Keratinocyte (primary cell): ENCODE measurements around the gene MTUS2. TPM values are rescaled to one million over a fixed set of nuclear protein-coding genes. Genes with fewer than 3 reads are reported as not detected.

Source experiments
- DNase-seq: peaks from one replicate; pipeline ENCODE4 v3.0.0-alpha.2; 2011; ENCODE audit warnings: low read depth, missing footprints, low spot score
- FAIRE-seq: peaks from 2 replicates; lab custom pipeline; 2011; peaks lifted over from hg19 to GRCh38; lab: Jason Lieb, UNC
- H2AFZ ChIP-seq: 2 replicates; pipeline ENCODE4 v1.6.0; 2012; ENCODE audit warnings: low read length, control low read depth, inconsistent platforms; ENCODE audit not compliant: control insufficient read depth
- H3K27ac ChIP-seq: 2 replicates; pipeline ENCODE4 v1.5.1; 2011; ENCODE audit warnings: low read length; ENCODE audit not compliant: control insufficient read depth, insufficient read depth
- H3K27me3 ChIP-seq: 3 replicates; pipeline ENCODE4 v1.6.0; 2011; ENCODE audit warnings: low read length; ENCODE audit not compliant: control insufficient read depth, insufficient read depth; ENCODE audit errors: extremely low read depth
- H3K36me3 ChIP-seq, 2 experiments: 2 replicates in 1 of 2; 3 replicates in 1 of 2; pipeline ENCODE4 v1.5.1; 2011; ENCODE audit warnings: low read length in 2 of 2, mild to moderate bottlenecking in 1 of 2; ENCODE audit not compliant: control insufficient read depth in 2 of 2, insufficient read depth in 2 of 2; ENCODE audit errors: extremely low read depth in 1 of 2
- H3K4me1 ChIP-seq: 3 replicates; pipeline ENCODE4 v1.5.1; 2011; ENCODE audit warnings: low read length; ENCODE audit not compliant: control insufficient read depth, insufficient read depth; ENCODE audit errors: extremely low read depth
- H3K4me2 ChIP-seq: 3 replicates; pipeline ENCODE4 v1.6.0; 2011; ENCODE audit warnings: low read depth, low read length; ENCODE audit not compliant: control insufficient read depth, insufficient read depth; ENCODE audit errors: extremely low read depth
- H3K4me3 ChIP-seq, 3 experiments: fragments of 200-600 bp in 1 of 3; sonication (generic) in 1 of 3; 2 replicates in 2 of 3; 3 replicates in 1 of 3; pipeline ENCODE4 v1.5.1; 2011 to 2016; ENCODE audit warnings: low read length in 3 of 3, mild to moderate bottlenecking in 3 of 3, control low read depth in 2 of 3, inconsistent platforms in 1 of 3, low read depth in 1 of 3, mixed read lengths in 1 of 3, mixed run types in 1 of 3, moderate library complexity in 1 of 3; ENCODE audit not compliant: control insufficient read depth in 2 of 3, insufficient read depth in 2 of 3; ENCODE audit errors: extremely low read depth in 1 of 3
- H3K79me2 ChIP-seq: 2 replicates; pipeline ENCODE4 v1.6.0; 2012; ENCODE audit warnings: low read length; ENCODE audit not compliant: control insufficient read depth, insufficient read depth
- H3K9ac ChIP-seq: 3 replicates; pipeline ENCODE4 v1.6.0; 2011; ENCODE audit warnings: low read length; ENCODE audit not compliant: control insufficient read depth, insufficient read depth; ENCODE audit errors: extremely low read depth
- H3K9me1 ChIP-seq: 3 replicates; pipeline ENCODE4 v1.6.0; 2011; ENCODE audit warnings: low read length; ENCODE audit not compliant: control insufficient read depth, insufficient read depth; ENCODE audit errors: extremely low read depth
- H3K9me3 ChIP-seq: 2 replicates; pipeline ENCODE4 v1.5.1; 2012; ENCODE audit warnings: low read depth, low read length; ENCODE audit not compliant: control insufficient read depth
- H4K20me1 ChIP-seq: 3 replicates; pipeline ENCODE4 v1.6.0; 2011; ENCODE audit warnings: low read length; ENCODE audit not compliant: control insufficient read depth, insufficient read depth; ENCODE audit errors: extremely low read depth
- EZH2 ChIP-seq: IDR thresholded peaks from one replicate; pipeline ENCODE4 v1.6.1; 2012; ENCODE audit warnings: inconsistent platforms, mild to moderate bottlenecking, low read length, moderate library complexity
- dilution Hi-C: fragments of 300-500 bp; cut with MboI; formaldehyde crosslinking; loops from one replicate; pipeline ENCODE4 v1.7.0; 2020; ENCODE audit warnings: low sequenced_read_pairs; ENCODE audit not compliant: extremely low pct_ligation_motif_present
- polyA plus RNA-seq, 5 experiments: library from polyadenylated mRNA; depleted of rRNA in 3 of 5; stranded (reverse) in 3 of 5; stranded (forward) in 1 of 5; unstranded in 1 of 5; fragments of >200 nt; gene quantifications; 1 replicate in 1 of 5; 2 replicates in 3 of 5; 3 replicates in 1 of 5; pipeline versions ENCODE4 v1.2.1 to v1.2.3, GENCODE V29; 2011 to 2012; ENCODE audit warnings: missing spikeins in 2 of 5, low read depth in 1 of 5, low replicate concordance in 1 of 5
- TF ChIP-seq, protein P1 (sequence below), 3 experiments: IDR thresholded peaks in 1 of 3; conservative IDR thresholded peaks in 1 of 3; optimal IDR thresholded peaks in 1 of 3; 2 replicates in 2 of 3; 3 replicates in 1 of 3; pipeline versions ENCODE3 to v1.5.1; 2011; ENCODE audit warnings: low read length in 3 of 3, mild to moderate bottlenecking in 3 of 3, moderate library complexity in 2 of 3, control low read depth in 1 of 3, inconsistent platforms in 1 of 3; ENCODE audit not compliant: insufficient read depth in 2 of 3; ENCODE audit errors: extremely low read depth in 1 of 3

The MTUS2 gene
- polyA plus RNA-seq, 1 donor (not counting 4 experiments of a cell fraction or from before 2014, with no cell fraction given) = 0.17 TPM

DNA sequence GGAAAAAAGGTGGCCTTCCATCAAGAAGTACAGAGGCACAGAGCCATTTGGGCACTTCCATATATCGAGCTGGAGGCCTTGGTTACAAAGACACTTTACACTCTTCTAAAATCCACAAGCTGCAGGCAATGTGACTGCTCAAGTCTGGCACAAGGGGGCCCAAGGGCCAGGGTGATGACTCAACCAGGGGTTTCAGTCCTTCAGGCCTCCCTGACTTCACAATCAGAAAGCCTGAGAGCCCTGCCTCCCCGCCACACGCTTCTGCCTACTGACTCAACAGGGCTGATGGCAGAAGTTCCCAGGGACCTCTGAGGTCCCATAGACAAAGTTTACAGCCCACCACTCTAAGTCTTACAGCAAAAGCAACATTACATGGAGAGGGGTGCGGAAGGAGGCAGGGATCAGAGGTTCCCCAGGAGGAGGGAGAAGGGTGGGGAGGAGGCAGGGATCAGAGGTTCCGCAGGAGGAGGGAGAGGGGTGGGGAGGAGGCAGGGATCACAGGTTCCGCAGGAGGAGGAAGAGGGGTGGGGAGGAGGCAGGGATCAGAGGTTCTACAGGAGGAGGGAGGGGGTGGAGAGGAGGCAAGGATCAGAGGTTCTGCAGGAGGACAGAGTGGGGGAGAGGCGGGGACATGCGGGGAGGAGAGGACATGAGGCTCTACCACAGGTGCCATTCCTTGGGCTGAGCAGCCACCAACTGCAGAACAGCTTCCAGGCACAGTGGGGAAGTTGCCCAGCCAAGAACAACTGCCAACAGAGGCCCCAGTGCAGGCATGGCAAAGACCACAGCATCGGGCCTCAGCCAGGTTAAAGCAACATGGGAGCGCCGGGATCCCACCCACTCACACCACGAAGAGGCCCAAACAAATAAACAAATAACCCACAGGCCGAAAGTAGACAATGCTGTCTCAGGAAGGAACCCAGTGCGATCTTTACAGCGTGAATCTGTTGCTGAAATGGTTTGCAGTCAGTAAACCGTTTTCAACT lies 723.4 kb downstream of the MTUS2 start:
- no peak overlapping the region for H3K9ac ChIP-seq
- H3K9me1 ChIP-seq = peaks cover 4% of the 10 kb centered on the region
- no peaks in the 10 kb centered on the region for H3K9me3 ChIP-seq
- dilution Hi-C loops = no loop called here
- peaks cover 31 to 32% of the 10 kb centered on the region in 2 experiments for H3K36me3 ChIP-seq
- peaks cover 22% of the 10 kb centered on the region for H4K20me1 ChIP-seq
- no peak overlapping the region for H3K4me3 ChIP-seq
- FAIRE-seq = no peak
- no peak overlapping the region for H2AFZ ChIP-seq
- peaks cover 1% of the 10 kb centered on the region for H3K4me1 ChIP-seq
- no peaks in the 10 kb centered on the region for H3K27me3 ChIP-seq
- no peak for DNase-seq
- TF ChIP-seq EZH2 = no peak
- TF ChIP-seq, protein P1, sequence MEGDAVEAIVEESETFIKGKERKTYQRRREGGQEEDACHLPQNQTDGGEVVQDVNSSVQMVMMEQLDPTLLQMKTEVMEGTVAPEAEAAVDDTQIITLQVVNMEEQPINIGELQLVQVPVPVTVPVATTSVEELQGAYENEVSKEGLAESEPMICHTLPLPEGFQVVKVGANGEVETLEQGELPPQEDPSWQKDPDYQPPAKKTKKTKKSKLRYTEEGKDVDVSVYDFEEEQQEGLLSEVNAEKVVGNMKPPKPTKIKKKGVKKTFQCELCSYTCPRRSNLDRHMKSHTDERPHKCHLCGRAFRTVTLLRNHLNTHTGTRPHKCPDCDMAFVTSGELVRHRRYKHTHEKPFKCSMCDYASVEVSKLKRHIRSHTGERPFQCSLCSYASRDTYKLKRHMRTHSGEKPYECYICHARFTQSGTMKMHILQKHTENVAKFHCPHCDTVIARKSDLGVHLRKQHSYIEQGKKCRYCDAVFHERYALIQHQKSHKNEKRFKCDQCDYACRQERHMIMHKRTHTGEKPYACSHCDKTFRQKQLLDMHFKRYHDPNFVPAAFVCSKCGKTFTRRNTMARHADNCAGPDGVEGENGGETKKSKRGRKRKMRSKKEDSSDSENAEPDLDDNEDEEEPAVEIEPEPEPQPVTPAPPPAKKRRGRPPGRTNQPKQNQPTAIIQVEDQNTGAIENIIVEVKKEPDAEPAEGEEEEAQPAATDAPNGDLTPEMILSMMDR (optimal IDR thresholded peaks at IDR 0.05 in 1 of 3, IDR thresholded peaks at IDR 0.05 in 1 of 3, conservative IDR thresholded peaks at IDR 0.05 in 1 of 3; ENCODE audit: extremely low read depth in 1 of 3, insufficient read depth in 2 of 3, low read length in 3 of 3) = no peak
- no peak overlapping the region for H3K27ac ChIP-seq
- peaks cover 97% of the 10 kb centered on the region for H3K79me2 ChIP-seq
- H3K4me2 ChIP-seq = no peak overlapping the region

GRCh38 chr13:29545988-29546387 lies 725.8 kb downstream of the MTUS2 start:
- Histone ChIP-seq H4K20me1 (peaks cover 20% of the 10 kb centered on the region), H3K79me2 (peaks cover 97% of the 10 kb centered on the region), H3K4me1 (no peaks in the 10 kb centered on the region), H3K9me1 (peaks cover 4% of the 10 kb centered on the region), H3K9me3 (no peaks in the 10 kb centered on the region), H3K4me3 (no peak overlapping the region), H2AFZ (no peak overlapping the region), H3K27me3 (no peaks in the 10 kb centered on the region), H3K27ac (no peak overlapping the region), H3K36me3 (peaks cover 39 to 45% of the 10 kb centered on the region in 2 experiments), H3K4me2 (no peak overlapping the region), H3K9ac (no peak overlapping the region)
- FAIRE-seq = no peak
- TF ChIP-seq EZH2 = no peak
- TF ChIP-seq, protein P1 (optimal IDR thresholded peaks at IDR 0.05 in 1 of 3, IDR thresholded peaks at IDR 0.05 in 1 of 3, conservative IDR thresholded peaks at IDR 0.05 in 1 of 3; ENCODE audit: extremely low read depth in 1 of 3, insufficient read depth in 2 of 3, low read length in 3 of 3) = no peak
- no peak for DNase-seq
- dilution Hi-C loops = no loop called here
